ENCODE measurements around the gene SMCO2. TPM values are rescaled to one million over a fixed set of nuclear protein-coding genes. Genes with fewer than 3 reads are reported as not detected.
A peak's percentile ranks its signal among the peaks of the same experiment; 100 is the strongest.

Gene SMCO2
- total and polyA plus RNA-seq, 2 of the 13 experiments (the other 11 are each of a cell fraction or from before 2014, with no cell fraction given) = 0.15 TPM; not detected in 1

GRCh38 chr12:27521981-27522380 is 75.4 kb downstream of the SMCO2 start (continued):
- TF ChIP-seq ZNF280B (CRISPR knock-in tag; IDR thresholded peaks at IDR 0.05; ENCODE audit: borderline replicate concordance) = no peak
- no peak for TF ChIP-seq SRF (IDR thresholded peaks at IDR 0.05; ENCODE audit: low read depth, low read length)
- no peak for TF ChIP-seq CC2D1A (CRISPR knock-in tag; IDR thresholded peaks at IDR 0.05)

GRCh38 chr12:27523305-27523641 is 76.7 kb downstream of the SMCO2 start:
- ChIA-PET POLR2A (interaction anchor here (0.6 to 2.9 kb wide), 10 partner anchors 16 to 186 kb away, joined by 3 to 65 read pairs (median 5); no protein-coding TSS in a partner anchor), CTCF (ENCODE audit: low intra/inter-chr PET ratio, low total read pairs) (no interaction called here)
- 4% methylated on average over 6 of the region's 6 CpGs for WGBS (ENCODE audit: low lambda C conversion rate)
- H3K9me3 ChIP-seq (ENCODE audit: low read length) = no peaks in the 10 kb centered on the region
- DNase-seq (ENCODE audit: low spot score) (no peak), ATAC-seq (no peak), FAIRE-seq (no peak)
- peaks cover 30% of the 10 kb centered on the region for H3K79me2 ChIP-seq (ENCODE audit: insufficient read depth, low read length)
- H4K20me1 ChIP-seq (ENCODE audit: insufficient read depth, low read length) = no peaks in the 10 kb centered on the region
- H3K4me2 ChIP-seq (ENCODE audit: low read depth, low read length) = peak overlapping the region; percentile 93
- H3K4me3 ChIP-seq (replicated peaks in 1 of 3; ENCODE audit: insufficient read depth in 1 of 3, low read depth in 2 of 3, low read length in 3 of 3) = peak overlapping the region; percentile 61 to 97 (median 93)
- peaks cover 33% of the 10 kb centered on the region for H3K4me1 ChIP-seq (ENCODE audit: insufficient read depth, low read length)
- H3K9ac ChIP-seq (ENCODE audit: insufficient read depth, low read depth, low read length) = peak overlapping the region; percentile 89
- intact Hi-C loops (cut with micrococcal nuclease; ENCODE audit: unreplicated experiment) (loop anchor here (10.0 kb wide), 1 partner anchor 182 kb away; no protein-coding TSS in a partner anchor), in situ Hi-C loops (cut with HindIII; ENCODE audit: extremely low pct_ligation_motif_present, low pct_unique_long_range_greater_than_20kb) (no loop called here)
- no peaks in the 10 kb centered on the region; a peak in 1 of 5 replicates for H3K27me3 ChIP-seq (ENCODE audit: control insufficient read depth in 1 of 2, insufficient read depth in 2 of 2, low read length in 2 of 2)
- BruUV-seq (replicated peaks) = no TSS peak
- H2AFZ ChIP-seq (ENCODE audit: low read length) = peak overlapping the region; percentile 65
- peak overlapping the region; percentile 82 for H3K27ac ChIP-seq (ENCODE audit: extremely low read length, insufficient read depth, low read length)
- H3K36me3 ChIP-seq (replicated peaks in 1 of 2; ENCODE audit: control insufficient read depth in 1 of 2, insufficient read depth in 2 of 2, low read length in 2 of 2) = no peaks in the 10 kb centered on the region
- TF ChIP-seq PREB (CRISPR knock-in tag; IDR thresholded peaks at IDR 0.05) = no peak
- no peak for TF ChIP-seq RBM39 (IDR thresholded peaks at IDR 0.05; ENCODE audit: low read depth, low read length, poor library complexity, severe bottlenecking)
- no peak for TF ChIP-seq ZNF737 (CRISPR knock-in tag; IDR thresholded peaks at IDR 0.05; ENCODE audit: borderline replicate concordance)
- TF ChIP-seq ZFP62 (CRISPR knock-in tag; IDR thresholded peaks at IDR 0.05) = no peak
- no peak for TF ChIP-seq NR2F1 (CRISPR knock-in tag; IDR thresholded peaks at IDR 0.05)
- TF ChIP-seq ZNF609 (CRISPR knock-in tag; IDR thresholded peaks at IDR 0.05; ENCODE audit: borderline replicate concordance) = 0 out of 2 replicates have a peak, but pooled peaks have one; percentile 6
- no peak for TF ChIP-seq ZMYM2 (CRISPR knock-in tag; IDR thresholded peaks at IDR 0.05)
- no peak for TF ChIP-seq TIGD3 (CRISPR knock-in tag; IDR thresholded peaks at IDR 0.05; ENCODE audit: borderline replicate concordance)
- peak; percentile 75 for TF ChIP-seq RBM22 (optimal IDR thresholded peaks at IDR 0.05; ENCODE audit: low read length)

Data from HepG2 (cell line).